IMR-90 (cell line): ENCODE measurements around the gene MYO10. TPM values are rescaled to one million over a fixed set of nuclear protein-coding genes. Genes with fewer than 3 reads are reported as not detected.

Experiments used
- ATAC-seq: fragments of 200-7000 bp; cut with Tn5 transposase; 2 replicates; pipeline ENCODE4 v1.9.1; 2020; ENCODE audit warnings: low read depth, mild to moderate bottlenecking, moderate library complexity
- BruUV-seq: library from RNA; stranded (reverse); fragments of 400-500 nt; replicated peaks from 2 replicates; lab custom pipeline; 2021; lab: Mats Ljungman, UMichigan
- CTCF ChIA-PET: fragments of 300-600 bp; formaldehyde crosslinking; extraction: SDS; loops from one replicate; lab custom pipeline; 2021; ENCODE audit warnings: antibody characterized with exemption; lab: Yijun Ruan, JAX
- POLR2A ChIA-PET: fragments of 300-600 bp; sonication (Branson Sonifier 250); formaldehyde crosslinking; loops from one replicate; lab custom pipeline; 2022; ENCODE audit warnings: antibody characterized with exemption; ENCODE audit not compliant: unreplicated experiment; lab: Charles Lee
- DNase-seq: peaks from one replicate; pipeline ENCODE4 v3.0.0; 2013
- H2AFZ ChIP-seq: replicated peaks from 2 replicates; pipeline ENCODE3; 2013; ENCODE audit warnings: low read length, mild to moderate bottlenecking; ENCODE audit not compliant: poor library complexity
- H2AK5ac ChIP-seq: 2 replicates; pipeline ENCODE4 v1.6.1; 2013; ENCODE audit warnings: low read depth, low read length, inconsistent platforms
- H2AK9ac ChIP-seq: replicated peaks from 2 replicates; pipeline ENCODE3; 2013; ENCODE audit warnings: mild to moderate bottlenecking, low read depth, low read length, moderate library complexity; ENCODE audit not compliant: poor library complexity
- H2BK120ac ChIP-seq: 2 replicates; pipeline ENCODE4 v1.6.1; 2013; ENCODE audit warnings: low read depth, low read length, inconsistent platforms
- H2BK15ac ChIP-seq: 3 replicates; pipeline ENCODE4 v1.6.1; 2013; ENCODE audit warnings: low read depth, low read length, inconsistent platforms
- H2BK20ac ChIP-seq: 2 replicates; pipeline ENCODE4 v1.6.1; 2013; ENCODE audit warnings: low read depth, mild to moderate bottlenecking, inconsistent platforms, low read length, moderate library complexity
- H2BK5ac ChIP-seq: 2 replicates; pipeline ENCODE4 v1.6.1; 2013; ENCODE audit warnings: mild to moderate bottlenecking, low read depth, low read length, inconsistent platforms; ENCODE audit not compliant: poor library complexity, severe bottlenecking
- H3K14ac ChIP-seq: replicated peaks from 2 replicates; pipeline ENCODE4 v1.6.1; 2013; ENCODE audit warnings: low read depth, low read length, inconsistent platforms
- H3K18ac ChIP-seq: 2 replicates; pipeline ENCODE4 v1.6.1; 2013; ENCODE audit warnings: low read depth, low read length, control low read depth
- H3K23ac ChIP-seq: 2 replicates; pipeline ENCODE4 v1.6.1; 2013; ENCODE audit warnings: low read depth, low read length, inconsistent platforms
- H3K27ac ChIP-seq: 2 replicates; pipeline ENCODE4 v1.5.1; 2013; ENCODE audit warnings: mild to moderate bottlenecking, control low read depth, low read length; ENCODE audit not compliant: insufficient read depth
- H3K27me3 ChIP-seq: 2 replicates; pipeline ENCODE4 v1.6.1; 2013; ENCODE audit warnings: low read length; ENCODE audit not compliant: control insufficient read depth, insufficient read depth
- H3K36me3 ChIP-seq: 2 replicates; pipeline ENCODE4 v1.6.1; 2013; ENCODE audit warnings: low read length, mixed read lengths; ENCODE audit not compliant: control insufficient read depth, insufficient read depth
- H3K4ac ChIP-seq: 2 replicates; pipeline ENCODE4 v1.6.1; 2013; ENCODE audit warnings: low read depth, low read length, inconsistent platforms
- H3K4me1 ChIP-seq: 2 replicates; pipeline ENCODE4 v1.6.1; 2013; ENCODE audit warnings: low read length, mixed read lengths; ENCODE audit not compliant: control insufficient read depth, insufficient read depth
- H3K4me2 ChIP-seq: 2 replicates; pipeline ENCODE4 v1.6.1; 2013; ENCODE audit warnings: low read depth, mild to moderate bottlenecking, control low read depth, low read length, moderate library complexity
- H3K4me3 ChIP-seq: 2 replicates; pipeline ENCODE4 v1.5.1; 2013; ENCODE audit warnings: low read depth, mild to moderate bottlenecking, control low read depth, low read length, moderate library complexity; ENCODE audit not compliant: insufficient read depth
- H3K56ac ChIP-seq: 2 replicates; pipeline ENCODE4 v1.6.1; 2013; ENCODE audit warnings: low read length, inconsistent platforms; ENCODE audit not compliant: insufficient read depth; ENCODE audit errors: extremely low read depth
- H3K79me1 ChIP-seq, 2 experiments: 2 replicates each; pipeline ENCODE4 v1.6.1; 2013; ENCODE audit warnings: low read length in 2 of 2, inconsistent platforms in 1 of 2, low read depth in 1 of 2
- H3K9ac ChIP-seq: 2 replicates; pipeline ENCODE4 v1.6.1; 2013; ENCODE audit warnings: low read depth, low read length, control low read depth
- H3K9me1 ChIP-seq: 2 replicates; pipeline ENCODE4 v1.6.1; 2013; ENCODE audit warnings: low read length, inconsistent platforms; ENCODE audit not compliant: insufficient read depth
- H3K9me3 ChIP-seq: 2 replicates; pipeline ENCODE4 v1.6.1; 2013; ENCODE audit warnings: low read length; ENCODE audit not compliant: control insufficient read depth, insufficient read depth
- H4K20me1 ChIP-seq: 2 replicates; pipeline ENCODE4 v1.6.1; 2013; ENCODE audit warnings: low read length, inconsistent platforms; ENCODE audit not compliant: insufficient read depth
- H4K5ac ChIP-seq: 2 replicates; pipeline ENCODE4 v1.6.1; 2013; ENCODE audit warnings: mild to moderate bottlenecking, low read depth, low read length, control low read depth
- H4K8ac ChIP-seq, 2 experiments: 2 replicates each; pipeline ENCODE4 v1.6.1; 2013; ENCODE audit warnings: low read depth in 2 of 2, low read length in 2 of 2, control low read depth in 1 of 2, inconsistent platforms in 1 of 2
- H4K91ac ChIP-seq: 2 replicates; pipeline ENCODE4 v1.6.1; 2013; ENCODE audit warnings: low read depth, low read length, inconsistent platforms; ENCODE audit not compliant: insufficient read depth
- BHLHE40 ChIP-seq: fragments of 150-350 bp; IDR thresholded peaks from 2 replicates; pipeline ENCODE4 v1.6.1; 2016; ENCODE audit warnings: mild to moderate bottlenecking, low read depth, low read length
- CHD1 ChIP-seq: IDR thresholded peaks from 2 replicates; pipeline ENCODE4 v1.6.1; 2012; ENCODE audit warnings: low read depth, low read length, improper control_type of control experiment
- NFE2L2 ChIP-seq: fragments of 150-350 bp; IDR thresholded peaks from 2 replicates; pipeline ENCODE4 v1.6.1; 2016; ENCODE audit warnings: low read depth, mild to moderate bottlenecking, low read length
- WGBS, 2 experiments: methylation state at CpG; one replicate each; pipeline versions ENCODE4 v1.1.5 to v1.1.7; 2013; ENCODE audit warnings: missing lambda C conversion rate in 2 of 2; ENCODE audit not compliant: insufficient read length in 1 of 2; ENCODE audit errors: extremely low coverage in 2 of 2; 5-methylcytosine and 5-hydroxymethylcytosine counted together
- dilution Hi-C: fragments of 300-500 bp; cut with HindIII; formaldehyde crosslinking; loops from one replicate; pipeline ENCODE4 v1.14.3; 2018; ENCODE audit warnings: low sequenced_read_pairs; ENCODE audit not compliant: unreplicated experiment
- in situ Hi-C: fragments of 300-500 bp; cut with MboI; formaldehyde crosslinking; loops from 3 replicates; pipeline ENCODE4 v1.14.3; 2019; ENCODE audit warnings: low sequenced_read_pairs, inconsistent platforms, mixed read lengths
- intact Hi-C: fragments of 100-400 bp; cut with micrococcal nuclease; formaldehyde crosslinking; loops from 2 replicates; pipeline ENCODE4 v1.10.0; 2022
- polyA plus RNA-seq, 3 experiments: library from polyadenylated mRNA; depleted of rRNA; stranded (reverse); fragments of >200 nt; gene quantifications; 2 replicates each; pipeline ENCODE4 v1.2.3, GENCODE V29; 2012; ENCODE audit warnings: low replicate concordance in 1 of 3
- total RNA-seq: library from RNA; depleted of rRNA; stranded (reverse); fragments of >200 nt; gene quantifications from 2 replicates; pipeline ENCODE4 v1.2.3, GENCODE V29; 2012

MYO10 gene
- total and polyA plus RNA-seq, 2 of the 4 experiments (the other 2 are of a cell fraction) = 39.9 to 115 TPM

GRCh38 chr5:16885635-16886365 lies 50.3 kb downstream of the MYO10 start:
- peak overlapping the region in 1 of 2 experiments; percentile 19; a peak in 1 of 4 replicates for H4K8ac ChIP-seq
- no peak overlapping the region for H2BK20ac ChIP-seq
- peak overlapping the region; percentile 54; the same call in 1 of the 2 replicates for H3K27ac ChIP-seq
- no peak overlapping the region for H2BK15ac ChIP-seq
- no peaks in the 10 kb centered on the region for H3K9me3 ChIP-seq
- peaks cover 97% of the 10 kb centered on the region for H4K20me1 ChIP-seq
- no peak overlapping the region for H3K4me3 ChIP-seq
- peak overlapping the region; percentile 20 for H2AK9ac ChIP-seq
- 0 out of 2 replicates have a peak overlapping the region, but pooled peaks have one; percentile 49 for H2AK5ac ChIP-seq
- 0 out of 2 replicates have a peak overlapping the region, but pooled peaks have one; percentile 5 for H3K4me2 ChIP-seq
- TF ChIP-seq NFE2L2 (no peak), BHLHE40 (no peak), CHD1 (0 out of 2 replicates have a peak, but pooled peaks have one; percentile 40)
- H2BK120ac ChIP-seq = 0 out of 2 replicates have a peak overlapping the region, but pooled peaks have one; percentile 7
- 40% methylated on average over 1 of the region's 13 CpGs; no CpG with 5 or more reads in 1 of the 2 experiments for WGBS, 2 experiments
- ATAC-seq (0 out of 2 replicates have a peak, but pooled peaks have one; percentile 4), DNase-seq (no peak)
- H3K36me3 ChIP-seq = no peaks in the 10 kb centered on the region
- H3K56ac ChIP-seq = no peak overlapping the region
- H3K18ac ChIP-seq = no peak overlapping the region
- H3K9ac ChIP-seq = no peak overlapping the region
- H2BK5ac ChIP-seq = no peak overlapping the region
- ChIA-PET POLR2A (interaction anchor here (0.6 kb wide), 1 partner anchor 220 kb away, joined by 3 read pairs; no protein-coding TSS in a partner anchor), CTCF (interaction anchor here (0.7 to 1.4 kb wide), 2 partner anchors 10 to 34 kb away, joined by 3 to 4 read pairs; no protein-coding TSS in a partner anchor)
- peaks cover 0 to 78% of the 10 kb centered on the region in 2 experiments; a peak in 2 of 4 replicates for H3K79me1 ChIP-seq
- intact Hi-C loops (no loop called here), in situ Hi-C loops (no loop called here), dilution Hi-C loops (no loop called here)
- no peak overlapping the region for H4K5ac ChIP-seq
- no TSS peak for BruUV-seq
- H3K4ac ChIP-seq = no peak overlapping the region
- H2AFZ ChIP-seq = no peak overlapping the region
- H3K14ac ChIP-seq = peak overlapping the region; percentile 60; the same call in 1 of the 2 replicates
- H3K23ac ChIP-seq = peak overlapping the region; percentile 45; the same call in 1 of the 2 replicates
- H3K27me3 ChIP-seq = no peaks in the 10 kb centered on the region
- H4K91ac ChIP-seq = no peak overlapping the region
- peaks cover 33% of the 10 kb centered on the region for H3K4me1 ChIP-seq
- H3K9me1 ChIP-seq = peaks cover 29% of the 10 kb centered on the region
